HCT116 (cell line): ENCODE measurements around the gene MID1IP1. TPM values are rescaled to one million over a fixed set of nuclear protein-coding genes. Genes with fewer than 3 reads are reported as not detected.

Experiments
- ATAC-seq: fragments of 200-7000 bp; cut with Tn5 transposase; 2 replicates; pipeline ENCODE4 v1.9.1; 2020; ENCODE audit warnings: mild to moderate bottlenecking, moderate library complexity
- BruUV-seq: library from RNA; stranded (reverse); fragments of 400-500 nt; replicated peaks from 2 replicates; lab custom pipeline; 2021; lab: Mats Ljungman, UMichigan
- CTCF ChIA-PET: fragments of 300-600 bp; sonication (Branson Sonifier 250); formaldehyde crosslinking; loops from one replicate; lab custom pipeline; 2021; ENCODE audit warnings: antibody characterized with exemption; lab: Charles Lee
- POLR2A ChIA-PET: fragments of 300-600, 350-600 bp; sonication (Branson Sonifier 250); formaldehyde crosslinking; loops from one replicate; lab custom pipeline; 2021; ENCODE audit warnings: antibody characterized with exemption; lab: Charles Lee
- RAD21 ChIA-PET, 2 experiments: fragments of 300-600 bp; sonication (Branson Sonifier 250); formaldehyde crosslinking; loops; one replicate each; lab custom pipeline; 2023; ENCODE audit warnings: low total read pairs in 2 of 2; ENCODE audit not compliant: uncharacterized antibody in 2 of 2, unreplicated experiment in 2 of 2, low non-redundant PET in 1 of 2; lab: Charles Lee
- DNase-seq: peaks from one replicate; pipeline ENCODE4 v3.0.0-alpha.2; 2010; ENCODE audit warnings: low read depth, low spot score
- H2AFZ ChIP-seq: fragments of 200-600 bp; shearing (Covaris generic), sonication (generic); 2 replicates; pipeline ENCODE4 v1.6.1; 2017; ENCODE audit warnings: low read depth, mixed run types, mixed read lengths, antibody characterized with exemption, low read length; ENCODE audit not compliant: poor library complexity, severe bottlenecking
- H3K27ac ChIP-seq: 2 replicates; pipeline ENCODE4 v1.5.1; 2012; ENCODE audit warnings: low read depth, low read length
- H3K27me3 ChIP-seq: fragments of 200-600 bp; sonication (generic); 2 replicates; pipeline ENCODE4 v1.6.1; 2016; ENCODE audit warnings: mixed run types, low read length, mixed read lengths; ENCODE audit not compliant: insufficient read depth
- H3K36me3 ChIP-seq, 2 experiments: fragments of 200-500 bp in 1 of 2; fragments of 200-600 bp in 1 of 2; sonication (Bioruptor generic) in 1 of 2; sonication (generic) in 1 of 2; 2 replicates each; pipeline versions ENCODE4 v1.5.1 to v1.6.1; 2014 to 2016; ENCODE audit warnings: low read length in 2 of 2, inconsistent platforms in 1 of 2, mixed read lengths in 1 of 2, mixed run types in 1 of 2; ENCODE audit not compliant: insufficient read depth in 2 of 2, control insufficient read depth in 1 of 2
- H3K4me1 ChIP-seq, 2 experiments: fragments of 200-600 bp in 1 of 2; sonication (generic) in 1 of 2; 2 replicates each; pipeline versions ENCODE4 v1.5.1 to v1.6.1; 2012 to 2017; ENCODE audit warnings: low read length in 2 of 2, inconsistent platforms in 1 of 2, mild to moderate bottlenecking in 1 of 2, mixed read lengths in 1 of 2, mixed run types in 1 of 2, moderate library complexity in 1 of 2; ENCODE audit not compliant: insufficient read depth in 2 of 2, control insufficient read depth in 1 of 2
- H3K4me2 ChIP-seq: fragments of 200-600 bp; sonication (generic); 2 replicates; pipeline ENCODE4 v1.6.1; 2017; ENCODE audit warnings: mixed run types, low read length, mixed read lengths
- H3K4me3 ChIP-seq, 2 experiments: fragments of 200-600 bp in 1 of 2; sonication (generic) in 1 of 2; replicated peaks in 1 of 2; 2 replicates each; pipeline ENCODE4 v1.5.1; 2011 to 2016; ENCODE audit warnings: low read length in 2 of 2, control low read depth in 1 of 2, low read depth in 1 of 2, mild to moderate bottlenecking in 1 of 2, mixed read lengths in 1 of 2, mixed run types in 1 of 2
- H3K79me2 ChIP-seq: fragments of 200-600 bp; sonication (generic); 2 replicates; pipeline ENCODE4 v1.6.1; 2017; ENCODE audit warnings: mild to moderate bottlenecking, mixed run types, low read length, moderate library complexity, mixed read lengths; ENCODE audit not compliant: insufficient read depth
- H3K9ac ChIP-seq: fragments of 200-600 bp; sonication (generic); 2 replicates; pipeline ENCODE4 v1.6.1; 2016; ENCODE audit warnings: low read length, mixed read lengths
- H3K9me2 ChIP-seq: fragments of 200-600 bp; sonication (generic), shearing (Covaris generic); 2 replicates; pipeline ENCODE4 v1.6.1; 2017; ENCODE audit warnings: mixed run types, mild to moderate bottlenecking, moderate library complexity; ENCODE audit not compliant: insufficient read depth
- H3K9me3 ChIP-seq, 2 experiments: fragments of 200-500 bp in 1 of 2; fragments of 200-600 bp in 1 of 2; sonication (Bioruptor generic) in 1 of 2; sonication (generic) in 1 of 2; 2 replicates each; pipeline ENCODE4 v1.6.1; 2014 to 2017; ENCODE audit warnings: low read length in 2 of 2, mixed read lengths in 2 of 2, inconsistent platforms in 1 of 2, low read depth in 1 of 2, mild to moderate bottlenecking in 1 of 2, mixed run types in 1 of 2, moderate library complexity in 1 of 2; ENCODE audit not compliant: control insufficient read depth in 1 of 2, insufficient read depth in 1 of 2
- H4K20me1 ChIP-seq: fragments of 200-600 bp; sonication (generic), shearing (Covaris generic); 2 replicates; pipeline ENCODE4 v1.6.1; 2017; ENCODE audit warnings: mixed run types, mild to moderate bottlenecking, moderate library complexity; ENCODE audit not compliant: insufficient read depth
- CBX3 ChIP-seq: IDR thresholded peaks from 2 replicates; pipeline ENCODE4 v1.6.1; 2012; ENCODE audit warnings: low read depth
- CEBPB ChIP-seq: IDR thresholded peaks from 2 replicates; pipeline ENCODE4 v1.6.1; 2012; ENCODE audit warnings: low read depth
- ELF1 ChIP-seq: IDR thresholded peaks from 2 replicates; pipeline ENCODE4 v1.6.1; 2012; ENCODE audit warnings: low read depth, borderline replicate concordance
- FOSL1 ChIP-seq: IDR thresholded peaks from 2 replicates; pipeline ENCODE4 v1.6.1; 2012; ENCODE audit warnings: low read depth
- JUND ChIP-seq: IDR thresholded peaks from 2 replicates; pipeline ENCODE4 v1.6.1; 2012
- RAD21 ChIP-seq: IDR thresholded peaks from 2 replicates; pipeline ENCODE4 v1.6.1; 2012; ENCODE audit warnings: low read depth, mild to moderate bottlenecking
- SIN3A ChIP-seq: IDR thresholded peaks from 2 replicates; pipeline ENCODE4 v1.6.1; 2012; ENCODE audit warnings: low read depth
- TCF7L2 ChIP-seq: IDR thresholded peaks from 2 replicates; pipeline ENCODE4 v1.7.0; 2011; ENCODE audit warnings: borderline replicate concordance, inconsistent platforms; ENCODE audit not compliant: insufficient read depth, insufficient read length; ENCODE audit errors: extremely low read depth
- YY1 ChIP-seq: IDR thresholded peaks from 2 replicates; pipeline ENCODE4 v1.6.1; 2011; ENCODE audit warnings: low read length, low read depth, moderate library complexity, mild to moderate bottlenecking; ENCODE audit not compliant: insufficient replicate concordance; ENCODE audit errors: extremely low read depth
- ZFX ChIP-seq: fragments of 450-650 bp; IDR thresholded peaks from 2 replicates; pipeline ENCODE4 v1.6.1; 2017
- intact Hi-C: fragments of 100-400 bp; cut with micrococcal nuclease; formaldehyde crosslinking; loops from 2 replicates; pipeline ENCODE4 v1.10.0; 2022
- total RNA-seq: library from RNA; stranded (reverse); gene quantifications from one replicate; pipeline ENCODE4 v1.2.1, GENCODE V29; 2021; ENCODE audit not compliant: unreplicated experiment
- TF ChIP-seq, protein P1 (sequence below): IDR thresholded peaks from 2 replicates; pipeline ENCODE4 v1.6.1; 2012
- TF ChIP-seq, protein P2 (sequence below): IDR thresholded peaks from 2 replicates; pipeline ENCODE4 v1.6.1; 2012; ENCODE audit warnings: low read depth
- TF ChIP-seq, protein P3 (sequence below): IDR thresholded peaks from 2 replicates; pipeline ENCODE4 v1.6.1; 2012
- TF ChIP-seq, protein P4 (sequence below): IDR thresholded peaks from 2 replicates; pipeline ENCODE4 v1.6.1; 2011; ENCODE audit warnings: mild to moderate bottlenecking, low read length, moderate library complexity; ENCODE audit not compliant: insufficient replicate concordance; ENCODE audit errors: extremely low read depth

MID1IP1 gene
- total RNA-seq, 1 experiment from 2014 or later: 109 TPM

DNA sequence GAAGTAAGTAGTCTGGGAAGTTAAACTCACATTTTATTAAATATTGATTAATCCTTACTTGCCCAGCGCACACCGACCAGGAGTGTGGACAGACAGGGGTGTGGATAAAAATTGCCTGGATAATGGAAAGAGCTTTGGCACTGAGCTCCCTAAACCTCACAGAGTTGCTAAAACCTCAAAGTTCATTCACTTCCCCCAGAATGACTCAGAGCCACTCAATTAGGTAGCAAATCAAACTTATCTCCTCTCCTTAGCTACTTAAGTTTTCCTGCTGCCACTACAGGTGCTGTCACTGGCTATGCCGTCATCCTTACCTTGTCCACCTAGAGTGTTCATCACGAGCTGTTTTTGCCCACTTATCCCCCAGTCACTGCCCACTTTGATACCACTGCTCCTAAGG, 27.0 kb upstream of the MID1IP1 start:
- DNase-seq (no peak), ATAC-seq (no peak)
- H3K79me2 ChIP-seq: no peaks in the 10 kb centered on the region
- no peaks in the 10 kb centered on the region for H3K4me1 ChIP-seq
- POLR2A ChIA-PET: no interaction called here
- no peak overlapping the region for H3K4me3 ChIP-seq
- H2AFZ ChIP-seq: no peak overlapping the region
- H3K27me3 ChIP-seq: no peaks in the 10 kb centered on the region
- TF ChIP-seq, protein P1, sequence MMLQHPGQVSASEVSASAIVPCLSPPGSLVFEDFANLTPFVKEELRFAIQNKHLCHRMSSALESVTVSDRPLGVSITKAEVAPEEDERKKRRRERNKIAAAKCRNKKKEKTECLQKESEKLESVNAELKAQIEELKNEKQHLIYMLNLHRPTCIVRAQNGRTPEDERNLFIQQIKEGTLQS: no peak
- TF ChIP-seq TCF7L2: no peak
- TF ChIP-seq, all 23 proteins: peak for 0
- Histone ChIP-seq H3K36me3 (no peaks in the 10 kb centered on the region), H3K9me2 (no peaks in the 10 kb centered on the region), H4K20me1 (no peaks in the 10 kb centered on the region), H3K27ac (no peak overlapping the region), H3K9me3 (no peaks in the 10 kb centered on the region), H3K9ac (no peak overlapping the region), H3K4me2 (no peak overlapping the region)
- no TSS peak for BruUV-seq
- ChIA-PET CTCF (no interaction called here), RAD21 (no interaction called here)
- intact Hi-C loops: no loop called here

DNA sequence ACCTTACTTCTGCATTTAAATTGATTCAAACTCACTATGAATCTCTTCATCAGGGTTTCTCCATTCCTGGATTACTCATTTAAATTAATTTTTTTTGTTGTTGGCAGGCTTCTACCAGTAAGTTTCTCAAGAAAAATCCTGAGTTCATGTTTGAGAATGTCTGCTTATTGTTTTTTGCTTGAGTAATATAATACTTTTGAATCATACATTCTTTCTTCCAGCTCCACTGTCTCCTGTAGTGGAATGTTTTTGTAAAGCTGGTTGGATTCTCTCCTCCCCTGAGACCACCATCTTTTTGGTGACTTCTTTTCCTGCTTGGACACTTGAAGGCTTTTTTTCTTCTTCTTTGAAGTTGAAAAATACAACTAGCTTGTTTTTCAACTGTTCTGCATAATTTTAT, 4.3 kb upstream of the MID1IP1 start:
- ChIA-PET CTCF (no interaction called here), RAD21 (no interaction called here), POLR2A (no interaction called here)
- Histone ChIP-seq H3K4me2 (no peak overlapping the region), H3K27ac (no peak overlapping the region), H2AFZ (no peak overlapping the region), H3K9ac (no peak overlapping the region), H4K20me1 (no peaks in the 10 kb centered on the region), H3K4me1 (peaks cover 4 to 12% of the 10 kb centered on the region in 2 experiments), H3K4me3 (no peak overlapping the region), H3K27me3 (no peaks in the 10 kb centered on the region), H3K9me3 (no peaks in the 10 kb centered on the region), H3K79me2 (peaks cover 6% of the 10 kb centered on the region), H3K36me3 (no peaks in the 10 kb centered on the region), H3K9me2 (no peaks in the 10 kb centered on the region)
- no peak for DNase-seq
- BruUV-seq: no TSS peak
- ATAC-seq: no peak
- intact Hi-C loops: no loop called here
- TF ChIP-seq JUND (no peak), YY1 (no peak), ZFX (no peak), FOSL1 (no peak), CBX3 (no peak), RAD21 (no peak), ELF1 (no peak), CEBPB (no peak), SIN3A (no peak), TCF7L2 (no peak)
- TF ChIP-seq, protein P1: no peak
- TF ChIP-seq, protein P2, sequence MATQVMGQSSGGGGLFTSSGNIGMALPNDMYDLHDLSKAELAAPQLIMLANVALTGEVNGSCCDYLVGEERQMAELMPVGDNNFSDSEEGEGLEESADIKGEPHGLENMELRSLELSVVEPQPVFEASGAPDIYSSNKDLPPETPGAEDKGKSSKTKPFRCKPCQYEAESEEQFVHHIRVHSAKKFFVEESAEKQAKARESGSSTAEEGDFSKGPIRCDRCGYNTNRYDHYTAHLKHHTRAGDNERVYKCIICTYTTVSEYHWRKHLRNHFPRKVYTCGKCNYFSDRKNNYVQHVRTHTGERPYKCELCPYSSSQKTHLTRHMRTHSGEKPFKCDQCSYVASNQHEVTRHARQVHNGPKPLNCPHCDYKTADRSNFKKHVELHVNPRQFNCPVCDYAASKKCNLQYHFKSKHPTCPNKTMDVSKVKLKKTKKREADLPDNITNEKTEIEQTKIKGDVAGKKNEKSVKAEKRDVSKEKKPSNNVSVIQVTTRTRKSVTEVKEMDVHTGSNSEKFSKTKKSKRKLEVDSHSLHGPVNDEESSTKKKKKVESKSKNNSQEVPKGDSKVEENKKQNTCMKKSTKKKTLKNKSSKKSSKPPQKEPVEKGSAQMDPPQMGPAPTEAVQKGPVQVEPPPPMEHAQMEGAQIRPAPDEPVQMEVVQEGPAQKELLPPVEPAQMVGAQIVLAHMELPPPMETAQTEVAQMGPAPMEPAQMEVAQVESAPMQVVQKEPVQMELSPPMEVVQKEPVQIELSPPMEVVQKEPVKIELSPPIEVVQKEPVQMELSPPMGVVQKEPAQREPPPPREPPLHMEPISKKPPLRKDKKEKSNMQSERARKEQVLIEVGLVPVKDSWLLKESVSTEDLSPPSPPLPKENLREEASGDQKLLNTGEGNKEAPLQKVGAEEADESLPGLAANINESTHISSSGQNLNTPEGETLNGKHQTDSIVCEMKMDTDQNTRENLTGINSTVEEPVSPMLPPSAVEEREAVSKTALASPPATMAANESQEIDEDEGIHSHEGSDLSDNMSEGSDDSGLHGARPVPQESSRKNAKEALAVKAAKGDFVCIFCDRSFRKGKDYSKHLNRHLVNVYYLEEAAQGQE: no peak
- TF ChIP-seq, protein P3, sequence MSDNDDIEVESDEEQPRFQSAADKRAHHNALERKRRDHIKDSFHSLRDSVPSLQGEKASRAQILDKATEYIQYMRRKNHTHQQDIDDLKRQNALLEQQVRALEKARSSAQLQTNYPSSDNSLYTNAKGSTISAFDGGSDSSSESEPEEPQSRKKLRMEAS: no peak
- TF ChIP-seq, protein P4, sequence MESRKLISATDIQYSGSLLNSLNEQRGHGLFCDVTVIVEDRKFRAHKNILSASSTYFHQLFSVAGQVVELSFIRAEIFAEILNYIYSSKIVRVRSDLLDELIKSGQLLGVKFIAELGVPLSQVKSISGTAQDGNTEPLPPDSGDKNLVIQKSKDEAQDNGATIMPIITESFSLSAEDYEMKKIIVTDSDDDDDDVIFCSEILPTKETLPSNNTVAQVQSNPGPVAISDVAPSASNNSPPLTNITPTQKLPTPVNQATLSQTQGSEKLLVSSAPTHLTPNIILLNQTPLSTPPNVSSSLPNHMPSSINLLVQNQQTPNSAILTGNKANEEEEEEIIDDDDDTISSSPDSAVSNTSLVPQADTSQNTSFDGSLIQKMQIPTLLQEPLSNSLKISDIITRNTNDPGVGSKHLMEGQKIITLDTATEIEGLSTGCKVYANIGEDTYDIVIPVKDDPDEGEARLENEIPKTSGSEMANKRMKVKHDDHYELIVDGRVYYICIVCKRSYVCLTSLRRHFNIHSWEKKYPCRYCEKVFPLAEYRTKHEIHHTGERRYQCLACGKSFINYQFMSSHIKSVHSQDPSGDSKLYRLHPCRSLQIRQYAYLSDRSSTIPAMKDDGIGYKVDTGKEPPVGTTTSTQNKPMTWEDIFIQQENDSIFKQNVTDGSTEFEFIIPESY: no peak
